Hepatic stellate cell (primary cell): Measurements from ENCODE around the gene TDRD5.
A peak's percentile ranks its signal among the peaks of the same experiment; 100 is the strongest.
"Not testable (repeated sequence)": the region's sequence is repeated elsewhere in the genome, so short reads cannot be mapped to it uniquely, and the experiment has no call there.

Source experiments
- DNase-seq: peaks from one replicate; pipeline ENCODE4 v3.0.0; 2011; ENCODE audit warnings: low spot score

Gene TDRD5

DNA sequence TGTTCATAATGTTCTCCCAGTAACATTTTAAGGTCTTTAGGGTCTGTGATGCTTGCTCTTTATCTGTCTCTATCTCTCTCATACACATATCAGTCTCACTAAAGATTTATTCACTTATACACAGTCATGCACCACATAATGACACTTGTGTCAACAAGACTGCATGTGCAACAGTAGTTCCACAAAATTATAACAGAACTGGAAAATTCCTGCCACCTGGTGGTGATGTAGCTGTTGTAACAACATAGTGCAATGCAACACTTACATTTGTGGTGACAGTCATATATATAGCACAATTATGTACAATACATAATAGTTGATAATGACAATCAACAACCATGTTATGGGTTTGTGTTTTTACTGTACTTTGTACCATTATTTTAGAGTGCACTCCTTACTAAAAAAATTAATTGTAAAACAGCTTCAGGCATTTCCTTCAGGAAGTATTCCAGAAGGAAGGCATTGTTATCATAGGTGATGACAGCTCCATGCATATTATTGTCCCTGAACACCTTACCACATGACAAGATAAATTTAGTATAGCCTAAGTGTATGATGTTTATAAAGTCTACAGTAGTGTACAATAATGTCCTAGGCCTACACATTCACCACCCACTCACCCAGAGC lies 8.1 kb downstream of the TDRD5 start:
- no peak for DNase-seq

DNA sequence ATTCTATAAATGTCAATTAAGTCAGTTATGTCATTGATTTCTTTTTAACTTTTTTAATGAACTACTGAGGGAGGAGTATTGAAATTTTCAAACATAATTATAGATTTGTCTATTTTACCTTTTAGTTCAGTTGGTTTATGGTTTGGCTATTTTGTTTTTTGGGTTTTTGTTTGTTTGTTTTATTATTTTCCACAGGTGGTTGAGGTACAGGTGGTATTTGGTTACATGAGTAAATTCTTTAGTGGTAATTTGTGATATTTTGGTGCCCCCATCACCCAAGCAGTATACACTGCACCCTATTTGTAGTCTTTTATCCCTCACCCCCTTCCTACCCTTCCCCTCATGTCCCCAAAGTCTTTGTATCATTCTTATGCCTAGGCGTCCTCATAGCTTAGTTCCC lies 9.5 kb downstream of the TDRD5 start:
- DNase-seq = no peak

GRCh38 chr1:179612361-179612760 lies 20.7 kb downstream of the TDRD5 start:
- no peak for DNase-seq

- no peak for DNase-seq
Measured at GRCh38 chr1:179630719-179631118, 39.1 kb downstream of the TDRD5 start.

GRCh38 chr1:179632868-179633267 lies 41.2 kb downstream of the TDRD5 start:
- no peak for DNase-seq

- no peak for DNase-seq
Measured at GRCh38 chr1:179637211-179637860, 45.7 kb downstream of the TDRD5 start.

DNA sequence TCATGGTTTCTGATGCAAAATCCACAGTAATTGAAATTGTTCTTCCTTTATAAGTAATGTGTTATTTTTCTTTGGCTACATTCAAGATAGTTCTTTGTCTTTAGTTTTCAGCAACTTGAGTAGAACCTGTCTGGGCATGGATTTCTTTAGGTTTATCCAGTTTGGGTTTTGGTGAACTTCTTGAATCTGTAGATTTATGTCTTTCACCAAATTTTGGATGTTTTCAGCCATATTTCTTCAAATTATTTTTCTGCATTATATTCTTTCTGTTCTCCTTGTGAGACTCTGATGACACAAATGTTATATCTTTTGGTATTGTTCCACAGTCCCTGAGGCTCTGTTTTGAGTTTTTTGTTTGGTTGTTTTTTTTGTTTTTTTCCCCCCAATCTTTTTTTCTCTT lies 69.4 kb downstream of the TDRD5 start:
- DNase-seq = no peak

DNA sequence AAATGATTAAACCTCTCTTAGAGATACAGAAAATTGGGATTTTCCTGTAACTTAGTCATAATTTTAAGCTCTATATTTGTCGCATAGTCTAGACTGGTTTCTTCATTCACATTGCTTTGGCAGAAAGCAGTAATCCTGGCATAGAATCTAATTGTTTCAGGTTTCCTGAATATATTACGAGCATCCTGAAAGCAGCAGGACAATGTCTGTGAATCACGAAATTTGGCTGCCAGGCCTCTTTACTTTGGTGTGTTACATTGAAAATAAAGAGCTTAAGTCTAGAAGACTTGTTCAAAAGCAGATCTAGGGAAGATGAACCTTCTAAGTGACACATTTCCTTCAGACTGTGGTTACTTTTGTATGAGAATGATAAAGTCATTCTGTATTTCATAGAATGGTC lies 72.2 kb downstream of the TDRD5 start:
- DNase-seq = no peak

DNA sequence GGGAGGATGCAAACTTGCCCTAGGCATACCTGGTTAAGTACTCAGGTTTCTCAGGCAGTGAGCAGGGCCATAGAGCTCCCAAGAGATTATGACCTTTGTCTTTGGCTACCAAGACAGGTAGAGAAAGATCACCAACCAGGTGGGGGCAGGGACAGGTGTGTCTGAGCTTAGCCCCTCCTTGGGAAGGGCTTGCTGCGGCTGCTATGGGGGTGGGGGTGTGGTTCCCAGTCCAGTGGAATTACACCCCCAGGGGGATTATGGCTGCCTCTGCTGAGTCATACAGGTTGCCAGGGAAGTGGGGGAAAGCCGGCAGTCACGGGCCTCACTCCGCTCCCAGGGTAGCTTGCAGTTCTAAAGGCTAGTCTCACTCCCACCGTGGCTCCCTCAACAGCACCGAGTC lies 86.2 kb downstream of the TDRD5 start:
- DNase-seq = no peak

DNA sequence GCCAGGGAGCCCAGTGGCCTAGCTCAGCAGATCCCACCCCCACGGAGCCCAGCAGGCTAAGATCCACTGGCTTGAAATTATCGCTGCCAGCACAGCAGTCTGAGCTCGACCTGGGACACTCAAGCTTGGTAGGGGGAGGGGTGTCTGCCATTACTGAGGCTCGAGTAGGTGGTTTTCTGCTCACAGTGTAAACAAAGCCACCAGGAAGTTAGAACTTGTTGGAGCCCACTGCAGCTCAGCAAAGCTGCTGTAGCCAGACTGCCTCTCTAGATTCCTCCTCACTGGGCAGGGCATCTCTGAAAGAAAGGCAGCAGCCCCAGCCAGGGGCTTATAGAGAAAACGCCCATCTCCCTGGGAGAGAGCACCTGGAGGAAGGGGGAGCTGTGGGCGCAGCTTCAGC lies 102.9 kb downstream of the TDRD5 start:
- not testable (repeated sequence) for DNase-seq

DNA sequence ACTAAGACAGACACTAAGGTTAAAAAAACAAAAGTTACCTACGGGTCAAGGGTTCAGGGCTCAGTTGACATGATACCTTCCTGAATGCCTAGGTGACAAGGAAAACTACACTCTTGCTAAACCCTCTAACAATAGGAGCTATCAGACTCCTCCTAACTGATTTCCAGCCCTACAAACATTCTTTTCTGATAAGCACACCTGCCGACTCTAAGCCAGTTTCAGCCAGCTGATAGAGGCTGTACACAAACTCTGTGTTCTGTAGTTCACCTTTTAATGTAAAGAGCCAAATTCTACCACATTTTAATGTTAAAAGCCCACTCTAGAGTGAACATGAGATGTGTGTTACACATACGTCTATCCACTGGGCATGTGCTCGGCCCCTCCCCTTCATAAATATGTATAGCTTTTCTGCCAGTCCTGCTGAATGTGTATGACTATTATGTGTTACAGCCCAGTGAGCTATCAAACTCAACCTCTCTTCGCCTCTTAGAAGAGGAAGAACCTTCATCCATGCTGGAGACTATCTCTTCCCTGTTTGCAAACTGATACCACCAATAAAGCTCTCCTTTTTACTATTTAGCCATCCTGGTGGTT lies 111.4 kb downstream of the TDRD5 start:
- no peak for DNase-seq

DNA sequence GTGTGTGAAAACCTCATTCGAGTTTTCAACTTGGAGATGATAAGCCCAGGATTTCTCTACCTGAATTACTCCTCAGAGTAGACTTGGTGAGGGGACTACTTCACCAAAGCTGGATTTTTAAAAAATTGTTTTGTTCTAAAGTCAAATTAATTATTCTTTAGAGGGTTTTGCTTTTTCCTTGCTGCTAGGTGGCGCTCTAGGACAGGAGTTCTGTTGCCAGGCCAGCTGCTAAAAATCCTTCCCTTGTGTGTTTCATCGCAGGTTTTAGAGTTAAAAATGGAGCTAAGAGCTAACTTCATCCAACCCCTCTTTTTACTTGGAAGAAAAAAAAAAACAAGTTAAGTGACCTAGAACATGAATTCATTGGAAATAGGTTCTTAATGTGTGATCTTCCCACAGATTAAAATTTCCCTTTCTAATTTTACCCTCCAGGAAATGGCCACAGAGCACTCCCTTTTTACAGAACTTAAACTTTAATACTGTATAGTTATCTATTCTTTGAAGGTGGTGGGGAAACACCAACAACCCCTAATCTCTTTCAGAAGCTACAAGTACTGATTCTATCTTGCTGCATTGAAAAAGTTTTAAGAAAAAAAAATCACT lies 114.8 kb downstream of the TDRD5 start:
- DNase-seq = peak; percentile 35

DNA sequence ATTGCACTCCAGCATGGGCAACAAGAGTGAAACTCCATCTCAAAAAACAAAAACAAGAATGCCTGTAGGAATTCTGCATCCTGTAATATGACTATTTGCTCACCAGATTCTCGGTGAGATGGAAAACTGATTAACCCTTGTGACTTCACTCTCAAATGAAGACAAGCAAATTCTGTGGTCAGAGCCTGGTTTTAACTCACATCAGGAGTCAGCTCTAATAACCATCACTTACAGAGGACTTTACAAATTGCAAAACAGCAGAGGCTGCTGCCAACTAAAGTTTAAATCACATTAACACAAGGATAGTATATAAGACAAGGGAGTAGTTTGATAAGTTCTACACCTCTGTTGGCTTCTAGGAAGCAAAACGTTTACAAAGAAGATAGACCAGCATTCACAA lies 115.8 kb downstream of the TDRD5 start:
- DNase-seq = no peak

- no peak for DNase-seq
Measured at GRCh38 chr1:179708434-179709195, 117.0 kb downstream of the TDRD5 start.

GRCh38 chr1:179709841-179710329 lies 118.3 kb downstream of the TDRD5 start:
- DNase-seq = no peak

DNA sequence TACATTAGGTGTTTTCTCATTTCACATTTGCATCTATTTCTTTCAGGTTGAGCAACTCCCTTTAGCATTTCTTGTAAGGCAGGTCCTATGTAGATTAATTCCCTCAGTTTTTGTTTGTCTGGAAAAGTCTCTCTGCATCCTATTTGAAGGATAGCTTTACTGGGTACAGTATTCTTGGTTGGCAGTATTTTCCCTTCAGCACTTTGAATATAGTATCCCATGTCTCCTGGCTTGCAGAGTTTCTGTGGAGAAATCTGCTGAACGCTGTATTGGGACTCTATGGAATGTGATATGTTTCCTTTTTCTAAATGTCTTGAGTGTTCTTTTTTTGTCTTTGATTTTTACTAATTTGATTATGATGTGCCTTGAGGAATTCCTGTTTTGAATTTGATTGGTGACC lies 122.5 kb downstream of the TDRD5 start:
- no peak for DNase-seq

DNA sequence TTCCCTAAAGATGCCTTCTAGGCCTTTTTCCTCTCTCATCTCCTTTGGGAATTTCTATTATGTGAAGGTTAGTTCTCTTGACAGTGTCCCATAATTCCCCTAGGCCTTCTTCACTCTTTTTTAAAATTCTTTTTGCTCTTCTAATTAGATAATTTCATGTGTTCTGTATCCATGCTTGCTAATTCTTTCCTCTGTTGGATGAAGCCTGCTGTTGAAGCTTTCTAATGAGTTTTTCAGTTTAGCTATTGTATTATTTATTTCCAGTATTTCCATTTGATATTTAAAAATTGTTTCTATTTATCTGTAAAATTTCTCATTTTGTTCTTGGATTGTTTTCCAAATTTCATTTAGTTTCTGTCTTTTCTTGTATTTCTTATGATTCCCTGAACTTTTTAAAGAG lies 123.0 kb downstream of the TDRD5 start:
- DNase-seq = no peak

- DNase-seq = no peak
Measured at GRCh38 chr1:179719272-179719671, 127.6 kb downstream of the TDRD5 start.

GRCh38 chr1:179728271-179728670 lies 136.6 kb downstream of the TDRD5 start:
- no peak for DNase-seq

DNA sequence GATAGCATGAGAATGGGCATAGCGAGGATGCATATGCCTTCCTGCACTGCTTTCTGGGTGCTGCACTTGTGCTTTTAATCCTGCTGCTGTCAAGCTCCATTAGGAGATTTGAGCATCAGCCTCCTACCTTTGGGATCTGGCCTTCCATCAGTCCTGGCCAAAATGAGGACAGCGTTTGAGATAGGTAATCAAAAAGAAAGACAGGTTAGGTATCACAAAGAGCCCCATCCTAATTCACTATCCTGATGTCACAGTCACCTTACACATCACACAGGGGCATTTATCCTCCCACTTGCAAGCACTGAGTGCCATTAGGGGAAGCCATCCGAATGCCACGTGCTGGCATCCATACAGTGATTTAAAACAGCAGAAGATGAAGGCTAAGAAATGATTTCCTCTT lies 138.2 kb downstream of the TDRD5 start:
- no peak for DNase-seq

GRCh38 chr1:179731643-179732042 lies 140.0 kb downstream of the TDRD5 start:
- no peak for DNase-seq
